Measurements from ENCODE around the gene PPP2R3B.
"Not testable (repeated sequence)": the region's sequence is repeated elsewhere in the genome, so short reads cannot be mapped to it uniquely, and the experiment has no call there.

Gene PPP2R3B

GRCh38 chrX:318068-318738, 68.5 kb downstream of the PPP2R3B start:
- DNase-seq: peak; percentile 98

- DNase-seq: no peak
These were observed 69.2 kb downstream of the PPP2R3B start for GRCh38 chrX:317424-318067.

GRCh38 chrX:316351-317325, 70.1 kb downstream of the PPP2R3B start:
- no peak for DNase-seq

- no peak for DNase-seq
These were observed 71.7 kb downstream of the PPP2R3B start for GRCh38 chrX:314781-315595.

- no peak for DNase-seq
These were observed 72.7 kb downstream of the PPP2R3B start for GRCh38 chrX:314049-314448.

GRCh38 chrX:313546-313945, 73.2 kb downstream of the PPP2R3B start:
- no peak for DNase-seq

GRCh38 chrX:312621-313331, 73.9 kb downstream of the PPP2R3B start:
- DNase-seq: no peak

GRCh38 chrX:311156-312129, 75.3 kb downstream of the PPP2R3B start:
- no peak for DNase-seq

- no peak for DNase-seq
These were observed 76.0 kb downstream of the PPP2R3B start for GRCh38 chrX:310621-311155.

- DNase-seq: no peak
These were observed 77.7 kb downstream of the PPP2R3B start for GRCh38 chrX:308821-309520.

GRCh38 chrX:307261-308111, 79.2 kb downstream of the PPP2R3B start:
- DNase-seq: no peak

- DNase-seq: not testable (repeated sequence)
These were observed 80.0 kb downstream of the PPP2R3B start for GRCh38 chrX:306614-307251.

GRCh38 chrX:305781-306613, 80.7 kb downstream of the PPP2R3B start:
- not testable (repeated sequence) for DNase-seq

GRCh38 chrX:302975-303374, 83.7 kb downstream of the PPP2R3B start:
- no peak for DNase-seq

- no peak for DNase-seq
These were observed 86.4 kb downstream of the PPP2R3B start for GRCh38 chrX:300334-300733.

GRCh38 chrX:298993-299392, 87.7 kb downstream of the PPP2R3B start:
- DNase-seq: no peak

- DNase-seq: no peak
These were observed 91.6 kb downstream of the PPP2R3B start for GRCh38 chrX:295136-295535.

Data from activated CD4-positive, alpha-beta T cell treated with anti-CD3 and anti-CD28 coated beads, Interleukin-2, Interleukin-6, amounts not matched to agents 100 ng/mL and 50 ng/mL, durations not matched to agents 16 hours and 8 hours (primary cell).